Neural cell (in vitro differentiated cells): ENCODE data around the gene HYCC1.

Experiments
- EZH2 ChIP-seq: fragments of 200-600, 300-800 bp; shearing (Covaris generic), sonication (generic); IDR thresholded peaks from 2 replicates; pipeline ENCODE4 v1.6.1; 2014; ENCODE audit warnings: antibody characterized with exemption, low read length, borderline replicate concordance, mild to moderate bottlenecking; ENCODE audit not compliant: insufficient read depth, poor library complexity, severe bottlenecking
- POLR2AphosphoS5 ChIP-seq: IDR thresholded peaks from 2 replicates; pipeline ENCODE4 v1.6.1; 2012
- TAF1 ChIP-seq: IDR thresholded peaks from 2 replicates; pipeline ENCODE4 v1.6.1; 2012; ENCODE audit warnings: low read depth
- TF ChIP-seq, protein P1 (sequence below): fragments of 450-650 bp; IDR thresholded peaks from 2 replicates; pipeline ENCODE4 v1.5.1; 2014; ENCODE audit warnings: antibody characterized with exemption, mild to moderate bottlenecking, moderate library complexity; ENCODE audit not compliant: poor library complexity, severe bottlenecking

DNA sequence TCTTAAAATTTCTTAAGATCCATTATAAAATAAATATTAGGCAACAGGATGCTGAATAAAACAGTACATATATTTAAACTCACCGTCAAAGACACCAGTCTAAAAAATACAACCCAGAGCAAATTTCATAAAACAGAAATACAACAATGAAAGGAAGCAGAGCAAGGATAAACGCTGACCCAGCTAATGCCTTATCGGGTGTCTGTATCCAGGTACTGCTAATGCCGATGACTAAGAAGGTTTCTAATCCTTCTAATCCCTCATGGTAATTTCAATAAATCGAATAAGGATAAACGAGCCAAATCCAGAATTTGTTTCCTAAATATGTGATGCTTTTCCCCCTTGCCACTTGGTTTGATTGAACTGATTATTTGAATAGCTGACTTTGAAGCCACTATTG, 1.7 kb downstream of the HYCC1 start:
- TF ChIP-seq TAF1: no peak
- TF ChIP-seq, protein P1, sequence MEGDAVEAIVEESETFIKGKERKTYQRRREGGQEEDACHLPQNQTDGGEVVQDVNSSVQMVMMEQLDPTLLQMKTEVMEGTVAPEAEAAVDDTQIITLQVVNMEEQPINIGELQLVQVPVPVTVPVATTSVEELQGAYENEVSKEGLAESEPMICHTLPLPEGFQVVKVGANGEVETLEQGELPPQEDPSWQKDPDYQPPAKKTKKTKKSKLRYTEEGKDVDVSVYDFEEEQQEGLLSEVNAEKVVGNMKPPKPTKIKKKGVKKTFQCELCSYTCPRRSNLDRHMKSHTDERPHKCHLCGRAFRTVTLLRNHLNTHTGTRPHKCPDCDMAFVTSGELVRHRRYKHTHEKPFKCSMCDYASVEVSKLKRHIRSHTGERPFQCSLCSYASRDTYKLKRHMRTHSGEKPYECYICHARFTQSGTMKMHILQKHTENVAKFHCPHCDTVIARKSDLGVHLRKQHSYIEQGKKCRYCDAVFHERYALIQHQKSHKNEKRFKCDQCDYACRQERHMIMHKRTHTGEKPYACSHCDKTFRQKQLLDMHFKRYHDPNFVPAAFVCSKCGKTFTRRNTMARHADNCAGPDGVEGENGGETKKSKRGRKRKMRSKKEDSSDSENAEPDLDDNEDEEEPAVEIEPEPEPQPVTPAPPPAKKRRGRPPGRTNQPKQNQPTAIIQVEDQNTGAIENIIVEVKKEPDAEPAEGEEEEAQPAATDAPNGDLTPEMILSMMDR: no peak
- TF ChIP-seq EZH2: no peak
- TF ChIP-seq POLR2AphosphoS5: no peak
